Effector memory CD8-positive, alpha-beta T cell (primary cell): Measurements from ENCODE around the gene MELTF.

Experiments used
- ATAC-seq: fragments of 150-1000 bp; cut with Tn5 transposase; replicated peaks from 2 replicates; pipeline ENCODE4 v1.10.0; 2021; ENCODE audit warnings: mild to moderate bottlenecking, moderate library complexity
- DNase-seq, 3 experiments: peaks; one replicate each; pipeline ENCODE4 v3.0.0; 2021
- H3K27ac Mint-ChIP-seq, 2 donors: one replicate each; pipeline ENCODE4 v1.8.0; 2022; ENCODE audit warnings: mild to moderate bottlenecking in 2 of 2, mixed read lengths in 2 of 2, moderate library complexity in 2 of 2
- H3K27me3 Mint-ChIP-seq, 2 donors: one replicate each; pipeline ENCODE4 v1.8.0; 2022; ENCODE audit warnings: mixed read lengths in 2 of 2
- H3K36me3 Mint-ChIP-seq: one replicate; pipeline ENCODE4 v1.8.0; 2022; ENCODE audit warnings: mild to moderate bottlenecking, moderate library complexity, mixed read lengths; ENCODE audit not compliant: insufficient read depth
- H3K4me1 Mint-ChIP-seq, 2 donors: one replicate each; pipeline ENCODE4 v1.8.0; 2022; ENCODE audit warnings: low read depth in 2 of 2, mixed read lengths in 2 of 2
- H3K4me3 Mint-ChIP-seq, 2 donors: one replicate each; pipeline ENCODE4 v1.8.0; 2022; ENCODE audit warnings: mild to moderate bottlenecking in 2 of 2, mixed read lengths in 2 of 2, moderate library complexity in 2 of 2
- H3K9me3 Mint-ChIP-seq, 2 donors: one replicate each; pipeline ENCODE4 v1.8.0; 2022; ENCODE audit warnings: mixed read lengths in 2 of 2

Gene MELTF

GRCh38 chr3:196987022-196987421, 42.6 kb downstream of the MELTF start:
- H3K27ac Mint-ChIP-seq: no peak overlapping the region
- H3K36me3 Mint-ChIP-seq: no peaks in the 10 kb centered on the region
- no peak overlapping the region for H3K4me3 Mint-ChIP-seq
- H3K4me1 Mint-ChIP-seq: no peaks in the 10 kb centered on the region
- ATAC-seq (no peak), DNase-seq (no peak)
- H3K27me3 Mint-ChIP-seq: peaks cover 24 to 41% of the 10 kb centered on the region in 2 donors
- peaks cover 5 to 9% of the 10 kb centered on the region in 2 donors for H3K9me3 Mint-ChIP-seq

GRCh38 chr3:196985954-196986885, 43.4 kb downstream of the MELTF start:
- H3K27me3 Mint-ChIP-seq: peaks cover 31 to 49% of the 10 kb centered on the region in 2 donors
- H3K4me1 Mint-ChIP-seq: no peaks in the 10 kb centered on the region
- no peaks in the 10 kb centered on the region for H3K36me3 Mint-ChIP-seq
- H3K9me3 Mint-ChIP-seq: peaks cover 5 to 9% of the 10 kb centered on the region in 2 donors
- DNase-seq (no peak), ATAC-seq (no peak)
- no peak overlapping the region for H3K27ac Mint-ChIP-seq
- H3K4me3 Mint-ChIP-seq: no peak overlapping the region

GRCh38 chr3:196985298-196985697, 44.3 kb downstream of the MELTF start:
- Mint-ChIP-seq H3K27me3 (peaks cover 37 to 58% of the 10 kb centered on the region in 2 donors), H3K9me3 (peaks cover 5 to 9% of the 10 kb centered on the region in 2 donors), H3K4me1 (no peaks in the 10 kb centered on the region), H3K27ac (no peak overlapping the region), H3K4me3 (no peak overlapping the region), H3K36me3 (no peaks in the 10 kb centered on the region)
- ATAC-seq: no peak
- no peak for DNase-seq

DNA sequence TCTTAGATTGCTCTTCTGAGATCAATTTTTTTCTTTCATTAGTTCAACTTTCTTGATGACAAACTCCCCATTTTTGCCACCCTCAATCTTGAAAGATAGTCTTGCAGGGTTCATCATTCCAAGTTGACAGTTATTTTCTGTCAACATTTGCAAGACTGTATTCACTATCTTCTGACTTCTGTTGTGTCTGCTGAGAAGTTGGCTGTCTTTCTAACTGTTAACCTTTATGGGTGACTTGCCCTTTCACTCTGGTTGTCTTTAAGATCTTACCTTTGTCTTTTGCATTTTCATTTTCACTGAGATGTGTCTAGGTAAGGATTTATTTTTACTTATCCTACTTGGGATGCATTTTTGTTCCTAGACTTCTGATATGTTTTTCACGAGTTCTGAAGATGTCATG, 46.4 kb downstream of the MELTF start:
- ATAC-seq: no peak

GRCh38 chr3:196981657-196982056, 48.0 kb downstream of the MELTF start:
- no peak for ATAC-seq
- Mint-ChIP-seq H3K9me3 (peaks cover 5 to 9% of the 10 kb centered on the region in 2 donors), H3K4me3 (no peak overlapping the region), H3K4me1 (peaks cover 0 to 2% of the 10 kb centered on the region in 2 donors), H3K27ac (no peak overlapping the region), H3K36me3 (no peaks in the 10 kb centered on the region), H3K27me3 (peaks cover 39 to 50% of the 10 kb centered on the region in 2 donors)
- no peak for DNase-seq

More for the DNA sequence above, 46.4 kb downstream of the MELTF start:
- no peak for DNase-seq
- Mint-ChIP-seq H3K4me1 (peaks cover 0 to 2% of the 10 kb centered on the region in 2 donors), H3K27me3 (peaks cover 43 to 54% of the 10 kb centered on the region in 2 donors), H3K4me3 (no peak overlapping the region), H3K36me3 (no peaks in the 10 kb centered on the region), H3K9me3 (peaks cover 5 to 9% of the 10 kb centered on the region in 2 donors), H3K27ac (no peak overlapping the region)

DNA sequence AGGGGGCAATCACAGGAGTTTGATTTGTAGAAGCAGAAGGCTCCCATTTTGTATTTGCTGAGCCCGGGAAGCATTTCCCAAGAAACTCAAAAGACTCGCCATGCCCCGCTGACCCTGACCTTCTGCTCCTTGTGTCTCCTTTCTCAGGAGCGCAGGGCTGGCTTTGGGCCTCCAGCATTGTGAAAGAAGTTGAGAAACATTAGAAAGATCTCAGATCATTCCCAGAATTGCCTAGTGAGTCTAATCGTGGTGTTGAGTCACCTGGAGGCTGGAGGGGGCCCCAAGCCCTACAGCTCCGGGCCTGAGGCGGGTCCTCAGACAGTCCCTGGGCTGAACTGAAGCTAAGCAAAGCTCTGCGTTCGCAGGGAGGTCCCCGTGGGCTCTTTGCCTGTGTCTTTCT, 50.1 kb downstream of the MELTF start:
- Mint-ChIP-seq H3K4me1 (peaks cover 0 to 2% of the 10 kb centered on the region in 2 donors), H3K9me3 (peaks cover 5 to 9% of the 10 kb centered on the region in 2 donors), H3K27me3 (peaks cover 23 to 42% of the 10 kb centered on the region in 2 donors), H3K27ac (no peak overlapping the region), H3K4me3 (no peak overlapping the region), H3K36me3 (no peaks in the 10 kb centered on the region)
- no peak for ATAC-seq
- no peak for DNase-seq

GRCh38 chr3:196976941-196977340, 52.7 kb downstream of the MELTF start:
- H3K9me3 Mint-ChIP-seq: no peaks in the 10 kb centered on the region
- peaks cover 19 to 36% of the 10 kb centered on the region in 2 donors for H3K27me3 Mint-ChIP-seq
- H3K27ac Mint-ChIP-seq: no peak overlapping the region
- H3K4me1 Mint-ChIP-seq: peaks cover 0 to 2% of the 10 kb centered on the region in 2 donors
- DNase-seq (no peak), ATAC-seq (no peak)
- H3K36me3 Mint-ChIP-seq: no peaks in the 10 kb centered on the region
- H3K4me3 Mint-ChIP-seq: no peak overlapping the region

DNA sequence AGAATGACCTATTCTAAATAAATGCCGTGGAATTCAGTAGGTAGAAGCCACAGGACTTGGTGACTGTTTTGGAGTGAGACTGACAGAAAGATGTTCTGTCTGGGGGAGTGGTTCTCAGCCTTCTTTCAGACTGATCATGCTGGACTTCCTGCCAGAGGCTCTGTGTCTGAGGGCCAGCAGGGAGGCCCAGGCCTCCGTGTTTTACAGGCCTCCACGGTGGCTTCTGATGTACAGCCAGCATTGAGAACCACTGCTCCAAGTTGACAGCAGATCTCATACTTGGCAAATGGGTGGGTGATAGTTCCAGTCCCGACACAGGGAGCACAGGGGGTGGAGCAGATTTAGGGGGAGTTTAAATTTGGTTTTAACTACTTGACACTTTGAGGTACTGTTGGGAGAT, 54.3 kb downstream of the MELTF start:
- H3K36me3 Mint-ChIP-seq: peaks cover 5% of the 10 kb centered on the region
- H3K9me3 Mint-ChIP-seq: no peaks in the 10 kb centered on the region
- H3K4me3 Mint-ChIP-seq: no peak overlapping the region
- ATAC-seq (no peak), DNase-seq (no peak)
- H3K27me3 Mint-ChIP-seq: peaks cover 6 to 20% of the 10 kb centered on the region in 2 donors
- H3K4me1 Mint-ChIP-seq: peaks cover 0 to 3% of the 10 kb centered on the region in 2 donors
- H3K27ac Mint-ChIP-seq: peak overlapping the region in 1 of 2 donors; percentile 38

- Mint-ChIP-seq H3K9me3 (no peaks in the 10 kb centered on the region), H3K4me3 (no peak overlapping the region), H3K27ac (no peak overlapping the region), H3K36me3 (peaks cover 6% of the 10 kb centered on the region), H3K27me3 (peaks cover 6 to 18% of the 10 kb centered on the region in 2 donors), H3K4me1 (peaks cover 3 to 7% of the 10 kb centered on the region in 2 donors)
- DNase-seq (no peak), ATAC-seq (no peak)
Observed at GRCh38 chr3:196974661-196975060, 55.0 kb downstream of the MELTF start.

DNA sequence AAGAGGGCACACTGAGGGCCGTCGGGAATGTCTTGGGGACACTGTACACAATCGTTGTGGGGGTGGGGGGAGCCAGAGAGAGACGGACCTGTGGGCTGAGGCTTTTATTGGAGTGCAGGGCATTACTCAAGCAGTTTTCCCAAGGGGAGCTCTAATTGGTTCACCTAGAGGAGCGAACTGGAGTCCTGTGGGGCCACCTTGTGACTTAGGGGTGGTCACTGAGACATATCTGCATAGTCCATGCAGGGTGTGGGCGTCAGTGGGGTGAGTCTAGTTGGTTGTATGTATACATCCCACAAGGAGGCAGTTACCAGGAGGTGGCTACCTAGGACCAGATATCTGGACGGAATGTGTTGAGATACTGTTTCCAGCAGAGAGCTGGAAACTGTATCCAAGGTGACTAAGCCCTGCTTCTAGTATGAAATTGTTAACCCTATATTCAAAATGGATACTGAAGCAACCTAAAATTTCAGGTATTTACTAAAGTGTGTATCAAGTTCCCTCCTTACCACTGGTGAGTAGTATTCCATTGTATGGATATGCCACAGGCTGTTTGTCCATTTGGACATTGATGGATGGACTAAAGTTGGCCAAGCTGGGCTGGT, 58.4 kb downstream of the MELTF start:
- DNase-seq (no peak), ATAC-seq (no peak)
- H3K4me3 Mint-ChIP-seq: peak overlapping the region; percentile 78 to 82
- peaks cover 3 to 9% of the 10 kb centered on the region in 2 donors for H3K4me1 Mint-ChIP-seq
- H3K27ac Mint-ChIP-seq: no peak overlapping the region
- no peaks in the 10 kb centered on the region for H3K27me3 Mint-ChIP-seq
- H3K9me3 Mint-ChIP-seq: no peaks in the 10 kb centered on the region
- H3K36me3 Mint-ChIP-seq: peaks cover 6% of the 10 kb centered on the region

GRCh38 chr3:196970547-196971093, 59.0 kb downstream of the MELTF start:
- ATAC-seq (no peak), DNase-seq (no peak)
- peak overlapping the region; percentile 78 to 82 for H3K4me3 Mint-ChIP-seq
- H3K9me3 Mint-ChIP-seq: no peaks in the 10 kb centered on the region
- peak overlapping the region in 1 of 2 donors; percentile 32 for H3K27ac Mint-ChIP-seq
- H3K36me3 Mint-ChIP-seq: peaks cover 6% of the 10 kb centered on the region
- no peaks in the 10 kb centered on the region for H3K27me3 Mint-ChIP-seq
- H3K4me1 Mint-ChIP-seq: peaks cover 3 to 9% of the 10 kb centered on the region in 2 donors

DNA sequence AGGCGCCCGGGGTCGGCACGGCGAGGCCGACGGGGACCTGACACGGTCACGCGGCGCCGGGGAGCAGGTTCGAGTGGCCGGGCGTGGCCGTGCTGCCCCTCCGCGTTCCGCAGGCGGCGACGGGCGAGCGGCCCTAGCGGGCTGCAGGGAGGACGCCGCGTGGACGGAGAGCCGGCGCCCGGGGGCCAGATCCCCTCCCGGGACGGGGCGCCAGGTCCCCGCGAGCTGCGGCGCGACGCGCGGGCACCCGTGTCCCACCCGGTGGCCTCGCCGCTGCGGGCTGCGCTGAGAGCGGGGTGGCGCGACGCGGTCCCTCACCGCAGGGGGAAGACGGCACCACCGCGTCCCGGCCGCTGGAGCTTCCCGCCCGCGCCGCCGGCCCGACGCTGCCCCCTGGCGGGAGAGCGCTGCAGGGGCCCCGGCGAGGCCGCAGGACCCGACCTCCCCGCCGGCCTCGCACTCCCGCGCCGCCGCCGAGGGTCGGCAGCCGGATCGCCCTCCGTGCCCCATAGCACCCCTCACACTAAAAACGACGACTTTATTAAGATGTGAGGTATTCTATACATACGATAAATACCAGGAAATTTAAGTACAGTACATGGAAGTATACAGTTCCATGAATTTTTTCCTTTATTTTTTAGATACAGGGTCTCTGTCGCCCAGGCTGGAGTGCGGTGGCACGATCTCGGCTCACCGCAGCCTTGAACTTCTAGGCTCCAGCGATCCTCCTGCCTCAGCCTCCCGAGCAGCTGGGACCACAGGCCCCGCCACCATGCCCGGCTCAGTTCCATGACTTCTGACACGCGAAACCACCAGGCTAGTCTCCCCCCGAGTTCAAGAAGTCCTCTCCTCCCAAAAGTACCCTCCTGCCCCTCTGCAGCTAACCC, 59.7 kb downstream of the MELTF start:
- Mint-ChIP-seq H3K36me3 (peaks cover 6% of the 10 kb centered on the region), H3K4me3 (peak overlapping the region; percentile 78 to 82), H3K4me1 (peaks cover 3 to 9% of the 10 kb centered on the region in 2 donors), H3K27me3 (no peaks in the 10 kb centered on the region), H3K9me3 (no peaks in the 10 kb centered on the region), H3K27ac (peak overlapping the region in 1 of 2 donors; percentile 32)
- ATAC-seq (peak; percentile 77), DNase-seq (peak; percentile 48 to 66 (median 53))
